B cell (primary cell): ENCODE results near the gene PROM1. TPM values are rescaled to one million over a fixed set of nuclear protein-coding genes. Genes with fewer than 3 reads are reported as not detected.

Source experiments
- ATAC-seq: fragments of 200-7000 bp; cut with Tn5 transposase; one replicate; pipeline ENCODE4 v1.10.0; 2021; ENCODE audit warnings: low read depth, mild to moderate bottlenecking, moderate number of reproducible peaks, moderate library complexity
- CTCF ChIA-PET: fragments of 350-600 bp; sonication (Branson Sonifier 250); formaldehyde crosslinking; loops from one replicate; lab custom pipeline; 2021; ENCODE audit warnings: antibody characterized with exemption, inconsistent platforms; lab: Charles Lee
- POLR2A ChIA-PET: fragments of 350-600 bp; sonication (Branson Sonifier 250); formaldehyde crosslinking; loops from one replicate; lab custom pipeline; 2021; ENCODE audit warnings: antibody characterized with exemption; lab: Charles Lee
- DNase-seq: peaks from one replicate; pipeline ENCODE4 v3.0.0; 2013
- H2AFZ ChIP-seq: 2 replicates; pipeline ENCODE4 v1.6.1; 2012; ENCODE audit warnings: mild to moderate bottlenecking, low read depth, low read length; ENCODE audit not compliant: insufficient read depth, poor library complexity, severe bottlenecking
- H3K27ac ChIP-seq, 2 donors: 1 replicate in 1 of 2; 2 replicates in 1 of 2; pipeline ENCODE4 v1.5.1; 2012 to 2013; ENCODE audit warnings: low read length in 2 of 2, mild to moderate bottlenecking in 2 of 2, moderate library complexity in 1 of 2
- H3K27me3 ChIP-seq, 4 experiments: fragments of 200-600 bp in 1 of 4; sonication (generic) in 1 of 4; replicated peaks in 1 of 4; 1 replicate in 2 of 4; 2 replicates in 2 of 4; pipeline versions ENCODE4 v1.6.1 to v1.7.0; 2013 to 2016; ENCODE audit warnings: low read length in 3 of 4, mild to moderate bottlenecking in 2 of 4, mixed read lengths in 1 of 4, moderate library complexity in 1 of 4; ENCODE audit not compliant: insufficient read depth in 4 of 4, control insufficient read depth in 3 of 4; ENCODE audit errors: control extremely low read depth in 1 of 4
- H3K36me3 ChIP-seq, 2 experiments: replicated peaks in 1 of 2; 1 replicate in 1 of 2; 2 replicates in 1 of 2; pipeline versions ENCODE4 v1.6.1 to v1.7.1; 2013; ENCODE audit warnings: low read length in 1 of 2; ENCODE audit not compliant: insufficient read depth in 2 of 2, control insufficient read depth in 1 of 2; ENCODE audit errors: control extremely low read depth in 1 of 2, extremely low read depth in 1 of 2
- H3K4me1 ChIP-seq, 2 donors: fragments of 200-600 bp in 1 of 2; sonication (generic) in 1 of 2; 1 replicate in 1 of 2; 2 replicates in 1 of 2; pipeline versions ENCODE4 v1.5.1 to v1.6.1; 2013 to 2017; ENCODE audit warnings: low read length in 2 of 2; ENCODE audit not compliant: control insufficient read depth in 2 of 2, insufficient read depth in 2 of 2
- H3K4me2 ChIP-seq: replicated peaks from 2 replicates; pipeline ENCODE3; 2012; ENCODE audit warnings: mild to moderate bottlenecking, low read depth, low read length; ENCODE audit not compliant: poor library complexity, severe bottlenecking
- H3K4me3 ChIP-seq, 5 experiments: fragments of 200-600 bp in 1 of 5; sonication (generic) in 1 of 5; 1 replicate in 3 of 5; 2 replicates in 2 of 5; pipeline versions ENCODE4 v1.5.1 to v1.7.0; 2011 to 2016; ENCODE audit warnings: low read length in 4 of 5, mild to moderate bottlenecking in 4 of 5, low read depth in 2 of 5, control low read depth in 1 of 5, moderate library complexity in 1 of 5; ENCODE audit not compliant: insufficient read depth in 1 of 5; ENCODE audit errors: control extremely low read depth in 1 of 5, extremely low read depth in 1 of 5
- H3K79me2 ChIP-seq: fragments of 200-600 bp; sonication (generic); one replicate; pipeline ENCODE4 v1.6.0; 2016; ENCODE audit warnings: low read length; ENCODE audit not compliant: control insufficient read depth, insufficient read depth
- H3K9ac ChIP-seq: fragments of 200-600 bp; sonication (generic); 2 replicates; pipeline ENCODE4 v1.6.1; 2017; ENCODE audit warnings: mild to moderate bottlenecking, low read length, moderate library complexity
- H3K9me3 ChIP-seq, 3 donors: one replicate each; pipeline versions ENCODE4 v1.6.1 to v1.7.1; 2013; ENCODE audit warnings: low read length in 2 of 3; ENCODE audit not compliant: control insufficient read depth in 2 of 3, insufficient read depth in 1 of 3; ENCODE audit errors: control extremely low read depth in 1 of 3
- H4K20me1 ChIP-seq: 2 replicates; pipeline ENCODE4 v1.6.0; 2012; ENCODE audit warnings: mild to moderate bottlenecking, low read length; ENCODE audit not compliant: insufficient read depth, control insufficient read depth, poor library complexity, severe bottlenecking
- H3K27ac Mint-ChIP-seq: one replicate; pipeline ENCODE4 v1.8.0; 2021; ENCODE audit warnings: mixed read lengths
- H3K27me3 Mint-ChIP-seq: one replicate; pipeline ENCODE4 v1.8.0; 2021; ENCODE audit warnings: mixed read lengths
- H3K4me1 Mint-ChIP-seq: one replicate; pipeline ENCODE4 v1.8.0; 2021; ENCODE audit warnings: mixed read lengths
- H3K4me3 Mint-ChIP-seq: one replicate; pipeline ENCODE4 v1.8.0; 2021; ENCODE audit warnings: mixed read lengths
- H3K9me3 Mint-ChIP-seq: one replicate; pipeline ENCODE4 v1.8.0; 2022; ENCODE audit warnings: mixed read lengths; ENCODE audit not compliant: insufficient read depth
- EZH2 ChIP-seq: IDR thresholded peaks from 2 replicates; pipeline ENCODE4 v1.6.1; 2012; ENCODE audit warnings: borderline replicate concordance, low read depth, mild to moderate bottlenecking, moderate library complexity, low read length; ENCODE audit not compliant: insufficient read depth, poor library complexity, severe bottlenecking
- WGBS: methylation state at CpG from one replicate; pipeline ENCODE4 v1.1.5; 2013; ENCODE audit warnings: missing lambda C conversion rate; ENCODE audit not compliant: insufficient coverage; 5-methylcytosine and 5-hydroxymethylcytosine counted together
- intact Hi-C: fragments of 100-400 bp; cut with micrococcal nuclease; formaldehyde crosslinking; loops from one replicate; pipeline ENCODE4 v1.10.0; 2022
- polyA plus RNA-seq: library from polyadenylated mRNA; depleted of rRNA; stranded (reverse); fragments of >200 nt; gene quantifications from 2 replicates; pipeline ENCODE4 v1.2.3, GENCODE V29; 2012
- total RNA-seq, 2 donors: library from RNA; stranded (reverse); fragments of 120-200 nt in 1 of 2; gene quantifications; 1 replicate in 1 of 2; 2 replicates in 1 of 2; pipeline versions ENCODE4 v1.2.3 to v1.2.4, GENCODE V29; 2013 to 2022
- TF ChIP-seq, protein P1 (sequence below): fragments of 200-600 bp; IDR thresholded peaks from one replicate; pipeline ENCODE4 v1.8.0; 2022; ENCODE audit warnings: antibody characterized with exemption, mild to moderate bottlenecking

The PROM1 gene
- total and polyA plus RNA-seq, 2 donors (not counting 1 experiment from before 2014, with no cell fraction given), result 0.04 TPM; not detected in 1

GRCh38 chr4:16055873-16056272 lies 27.9 kb downstream of the PROM1 start:
- 3% methylated on average over 3 of the region's 7 CpGs for WGBS
- peak overlapping the region; percentile 1 for H2AFZ ChIP-seq
- H3K27me3 Mint-ChIP-seq, result peaks cover 42% of the 10 kb centered on the region
- H3K36me3 ChIP-seq, result no peaks in the 10 kb centered on the region
- no peaks in the 10 kb centered on the region for H4K20me1 ChIP-seq
- no peak overlapping the region for H3K4me2 ChIP-seq
- no peak for ATAC-seq
- no peaks in the 10 kb centered on the region for H3K9me3 Mint-ChIP-seq
- H3K27ac Mint-ChIP-seq, result no peak overlapping the region
- no peaks in the 10 kb centered on the region for H3K79me2 ChIP-seq
- no peak overlapping the region for H3K4me3 Mint-ChIP-seq
- H3K9ac ChIP-seq, result no peak overlapping the region
- no peak for TF ChIP-seq EZH2
- TF ChIP-seq, protein P1, sequence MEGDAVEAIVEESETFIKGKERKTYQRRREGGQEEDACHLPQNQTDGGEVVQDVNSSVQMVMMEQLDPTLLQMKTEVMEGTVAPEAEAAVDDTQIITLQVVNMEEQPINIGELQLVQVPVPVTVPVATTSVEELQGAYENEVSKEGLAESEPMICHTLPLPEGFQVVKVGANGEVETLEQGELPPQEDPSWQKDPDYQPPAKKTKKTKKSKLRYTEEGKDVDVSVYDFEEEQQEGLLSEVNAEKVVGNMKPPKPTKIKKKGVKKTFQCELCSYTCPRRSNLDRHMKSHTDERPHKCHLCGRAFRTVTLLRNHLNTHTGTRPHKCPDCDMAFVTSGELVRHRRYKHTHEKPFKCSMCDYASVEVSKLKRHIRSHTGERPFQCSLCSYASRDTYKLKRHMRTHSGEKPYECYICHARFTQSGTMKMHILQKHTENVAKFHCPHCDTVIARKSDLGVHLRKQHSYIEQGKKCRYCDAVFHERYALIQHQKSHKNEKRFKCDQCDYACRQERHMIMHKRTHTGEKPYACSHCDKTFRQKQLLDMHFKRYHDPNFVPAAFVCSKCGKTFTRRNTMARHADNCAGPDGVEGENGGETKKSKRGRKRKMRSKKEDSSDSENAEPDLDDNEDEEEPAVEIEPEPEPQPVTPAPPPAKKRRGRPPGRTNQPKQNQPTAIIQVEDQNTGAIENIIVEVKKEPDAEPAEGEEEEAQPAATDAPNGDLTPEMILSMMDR, result no peak
- CTCF ChIA-PET, result no interaction called here
- no peak overlapping the region for H3K27ac ChIP-seq
- H3K4me1 ChIP-seq, result peaks cover 8 to 9% of the 10 kb centered on the region in 2 donors
- peaks cover 13% of the 10 kb centered on the region for H3K4me1 Mint-ChIP-seq
- H3K27me3 ChIP-seq, result peaks cover 0 to 21% (median 5%) of the 10 kb centered on the region in 4 experiments
- H3K4me3 ChIP-seq, result no peak overlapping the region
- no peaks in the 10 kb centered on the region for H3K9me3 ChIP-seq
- no peak for DNase-seq
- POLR2A ChIA-PET, result no interaction called here
- intact Hi-C loops, result no loop called here

DNA sequence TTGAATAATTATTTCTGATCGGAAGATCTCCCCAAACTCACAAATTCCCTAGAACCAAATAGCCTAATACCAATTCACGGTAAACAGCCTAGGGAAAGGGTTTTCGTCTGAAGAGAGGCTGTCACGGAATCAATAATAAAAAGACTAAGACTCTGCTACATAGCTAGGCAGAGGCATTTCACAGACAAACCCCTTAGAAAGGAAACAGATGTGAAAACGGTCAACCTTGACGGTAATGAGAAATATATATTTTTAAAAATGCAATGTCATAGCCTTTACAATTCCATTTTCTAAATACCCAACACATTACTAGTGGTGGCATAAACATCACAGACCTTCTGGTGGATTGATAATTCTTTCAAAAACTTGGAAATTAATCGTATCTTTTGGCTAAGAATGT lies 28.4 kb downstream of the PROM1 start:
- no peak overlapping the region for H3K27ac Mint-ChIP-seq
- TF ChIP-seq EZH2, result no peak
- TF ChIP-seq, protein P1, result no peak
- no peaks in the 10 kb centered on the region for H3K79me2 ChIP-seq
- intact Hi-C loops, result no loop called here
- no peak overlapping the region for H3K27ac ChIP-seq
- ATAC-seq, result no peak
- no peak for DNase-seq
- H2AFZ ChIP-seq, result peak overlapping the region; percentile 1
- H3K4me1 ChIP-seq, result peaks cover 8 to 9% of the 10 kb centered on the region in 2 donors
- ChIA-PET CTCF (no interaction called here), POLR2A (no interaction called here)
- H3K27me3 ChIP-seq, result peaks cover 0 to 21% (median 5%) of the 10 kb centered on the region in 4 experiments
- no peaks in the 10 kb centered on the region for H3K9me3 ChIP-seq
- WGBS, result no CpG with 5 or more reads among the region's 7 CpGs
- no peaks in the 10 kb centered on the region for H3K36me3 ChIP-seq
- H3K9me3 Mint-ChIP-seq, result no peaks in the 10 kb centered on the region
- no peaks in the 10 kb centered on the region for H4K20me1 ChIP-seq
- peaks cover 13% of the 10 kb centered on the region for H3K4me1 Mint-ChIP-seq
- no peak overlapping the region for H3K4me2 ChIP-seq
- H3K27me3 Mint-ChIP-seq, result peaks cover 43% of the 10 kb centered on the region
- no peak overlapping the region for H3K9ac ChIP-seq
- H3K4me3 ChIP-seq, result no peak overlapping the region
- no peak overlapping the region for H3K4me3 Mint-ChIP-seq
